Measurements from ENCODE around the gene CBX8. TPM values are rescaled to one million over a fixed set of nuclear protein-coding genes. Genes with fewer than 3 reads are reported as not detected.
A peak's percentile ranks its signal among the peaks of the same experiment; 100 is the strongest.

CBX8 gene
- total and polyA plus RNA-seq, 2 of the 13 experiments (the other 11 are each of a cell fraction or from before 2014, with no cell fraction given), result 0.34 to 12.6 TPM

DNA sequence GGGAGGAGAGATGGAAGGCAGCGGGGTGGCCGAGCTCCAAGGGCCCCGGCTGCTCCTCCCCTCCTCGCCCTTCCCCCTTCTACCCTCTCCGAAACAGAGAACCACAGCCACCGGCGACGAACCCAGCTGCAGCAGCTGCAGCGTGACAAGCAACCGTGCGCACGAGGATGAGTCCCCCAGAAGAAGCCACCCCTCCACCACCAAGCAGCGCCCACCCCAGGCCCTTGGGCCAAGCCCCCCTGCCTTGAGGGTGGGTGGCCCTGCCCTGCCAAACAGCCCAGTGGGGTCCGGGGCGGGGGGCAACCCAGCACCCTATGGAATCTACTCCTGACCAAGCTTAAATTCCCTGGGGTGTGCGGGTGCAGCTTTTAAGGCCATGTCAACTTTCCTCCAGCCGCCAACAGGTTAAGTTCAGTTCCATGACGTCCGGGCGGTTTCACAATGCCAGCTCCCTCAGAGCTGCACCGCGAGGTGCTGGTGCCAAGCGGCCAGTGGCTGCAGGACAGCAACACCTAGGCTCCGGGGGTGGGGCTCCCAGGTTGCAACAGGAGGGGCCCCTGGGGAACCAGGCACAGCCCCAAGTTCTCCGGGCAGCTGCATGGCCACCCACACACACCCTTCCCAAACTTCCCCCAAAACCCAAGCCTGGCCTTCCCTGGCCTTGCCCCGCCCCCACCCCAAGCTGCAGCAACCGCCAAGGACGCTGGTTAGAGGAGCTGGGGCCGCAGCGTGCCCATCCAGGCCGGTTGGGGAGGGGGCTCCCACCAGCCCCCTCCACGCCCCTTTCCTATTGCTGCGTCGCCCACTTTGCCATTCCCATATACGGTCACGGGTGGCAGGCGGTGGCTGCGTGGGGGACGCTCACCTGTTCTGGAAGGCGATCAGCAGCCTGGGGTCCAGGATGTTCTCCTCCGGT is 40.4 kb upstream of the CBX8 start (continued):
- TF ChIP-seq, protein P1, sequence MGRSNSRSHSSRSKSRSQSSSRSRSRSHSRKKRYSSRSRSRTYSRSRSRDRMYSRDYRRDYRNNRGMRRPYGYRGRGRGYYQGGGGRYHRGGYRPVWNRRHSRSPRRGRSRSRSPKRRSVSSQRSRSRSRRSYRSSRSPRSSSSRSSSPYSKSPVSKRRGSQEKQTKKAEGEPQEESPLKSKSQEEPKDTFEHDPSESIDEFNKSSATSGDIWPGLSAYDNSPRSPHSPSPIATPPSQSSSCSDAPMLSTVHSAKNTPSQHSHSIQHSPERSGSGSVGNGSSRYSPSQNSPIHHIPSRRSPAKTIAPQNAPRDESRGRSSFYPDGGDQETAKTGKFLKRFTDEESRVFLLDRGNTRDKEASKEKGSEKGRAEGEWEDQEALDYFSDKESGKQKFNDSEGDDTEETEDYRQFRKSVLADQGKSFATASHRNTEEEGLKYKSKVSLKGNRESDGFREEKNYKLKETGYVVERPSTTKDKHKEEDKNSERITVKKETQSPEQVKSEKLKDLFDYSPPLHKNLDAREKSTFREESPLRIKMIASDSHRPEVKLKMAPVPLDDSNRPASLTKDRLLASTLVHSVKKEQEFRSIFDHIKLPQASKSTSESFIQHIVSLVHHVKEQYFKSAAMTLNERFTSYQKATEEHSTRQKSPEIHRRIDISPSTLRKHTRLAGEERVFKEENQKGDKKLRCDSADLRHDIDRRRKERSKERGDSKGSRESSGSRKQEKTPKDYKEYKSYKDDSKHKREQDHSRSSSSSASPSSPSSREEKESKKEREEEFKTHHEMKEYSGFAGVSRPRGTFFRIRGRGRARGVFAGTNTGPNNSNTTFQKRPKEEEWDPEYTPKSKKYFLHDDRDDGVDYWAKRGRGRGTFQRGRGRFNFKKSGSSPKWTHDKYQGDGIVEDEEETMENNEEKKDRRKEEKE (IDR thresholded peaks at IDR 0.05), result no peak
- TF ChIP-seq, protein P2, sequence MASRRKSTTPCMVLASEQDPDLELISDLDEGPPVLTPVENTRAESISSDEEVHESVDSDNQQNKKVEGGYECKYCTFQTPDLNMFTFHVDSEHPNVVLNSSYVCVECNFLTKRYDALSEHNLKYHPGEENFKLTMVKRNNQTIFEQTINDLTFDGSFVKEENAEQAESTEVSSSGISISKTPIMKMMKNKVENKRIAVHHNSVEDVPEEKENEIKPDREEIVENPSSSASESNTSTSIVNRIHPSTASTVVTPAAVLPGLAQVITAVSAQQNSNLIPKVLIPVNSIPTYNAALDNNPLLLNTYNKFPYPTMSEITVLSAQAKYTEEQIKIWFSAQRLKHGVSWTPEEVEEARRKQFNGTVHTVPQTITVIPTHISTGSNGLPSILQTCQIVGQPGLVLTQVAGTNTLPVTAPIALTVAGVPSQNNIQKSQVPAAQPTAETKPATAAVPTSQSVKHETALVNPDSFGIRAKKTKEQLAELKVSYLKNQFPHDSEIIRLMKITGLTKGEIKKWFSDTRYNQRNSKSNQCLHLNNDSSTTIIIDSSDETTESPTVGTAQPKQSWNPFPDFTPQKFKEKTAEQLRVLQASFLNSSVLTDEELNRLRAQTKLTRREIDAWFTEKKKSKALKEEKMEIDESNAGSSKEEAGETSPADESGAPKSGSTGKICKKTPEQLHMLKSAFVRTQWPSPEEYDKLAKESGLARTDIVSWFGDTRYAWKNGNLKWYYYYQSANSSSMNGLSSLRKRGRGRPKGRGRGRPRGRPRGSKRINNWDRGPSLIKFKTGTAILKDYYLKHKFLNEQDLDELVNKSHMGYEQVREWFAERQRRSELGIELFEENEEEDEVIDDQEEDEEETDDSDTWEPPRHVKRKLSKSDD (CRISPR knock-in tag; IDR thresholded peaks at IDR 0.05; ENCODE audit: low read depth), result no peak
- TF ChIP-seq, protein P3, sequence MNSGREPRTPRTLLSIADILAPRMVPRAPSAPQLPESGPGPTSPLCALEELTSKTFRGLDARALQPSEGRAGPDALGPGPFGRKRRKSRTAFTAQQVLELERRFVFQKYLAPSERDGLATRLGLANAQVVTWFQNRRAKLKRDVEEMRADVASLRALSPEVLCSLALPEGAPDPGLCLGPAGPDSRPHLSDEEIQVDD (CRISPR knock-in tag; IDR thresholded peaks at IDR 0.05; ENCODE audit: borderline replicate concordance), result no peak
- no peak for TF ChIP-seq KLF15 (CRISPR knock-in tag; IDR thresholded peaks at IDR 0.05; ENCODE audit: borderline replicate concordance)
- TF ChIP-seq, protein P4, sequence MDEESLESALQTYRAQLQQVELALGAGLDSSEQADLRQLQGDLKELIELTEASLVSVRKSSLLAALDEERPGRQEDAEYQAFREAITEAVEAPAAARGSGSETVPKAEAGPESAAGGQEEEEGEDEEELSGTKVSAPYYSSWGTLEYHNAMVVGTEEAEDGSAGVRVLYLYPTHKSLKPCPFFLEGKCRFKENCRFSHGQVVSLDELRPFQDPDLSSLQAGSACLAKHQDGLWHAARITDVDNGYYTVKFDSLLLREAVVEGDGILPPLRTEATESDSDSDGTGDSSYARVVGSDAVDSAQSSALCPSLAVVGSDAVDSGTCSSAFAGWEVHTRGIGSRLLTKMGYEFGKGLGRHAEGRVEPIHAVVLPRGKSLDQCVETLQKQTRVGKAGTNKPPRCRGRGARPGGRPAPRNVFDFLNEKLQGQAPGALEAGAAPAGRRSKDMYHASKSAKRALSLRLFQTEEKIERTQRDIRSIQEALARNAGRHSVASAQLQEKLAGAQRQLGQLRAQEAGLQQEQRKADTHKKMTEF (CRISPR knock-in tag; IDR thresholded peaks at IDR 0.05), result peak; percentile 52; the same call in 1 of the 2 replicates
- no peak for TF ChIP-seq ZNF546 (CRISPR knock-in tag; conservative IDR thresholded peaks at IDR 0.05)
- TF ChIP-seq RAD51 (IDR thresholded peaks at IDR 0.05; ENCODE audit: borderline replicate concordance), result no peak
- TF ChIP-seq CCDC6 (CRISPR knock-in tag; IDR thresholded peaks at IDR 0.05), result peak; percentile 58; the same call in 1 of the 2 replicates
- TF ChIP-seq ELF3 (CRISPR knock-in tag; IDR thresholded peaks at IDR 0.05), result no peak
- TF ChIP-seq, protein P5, sequence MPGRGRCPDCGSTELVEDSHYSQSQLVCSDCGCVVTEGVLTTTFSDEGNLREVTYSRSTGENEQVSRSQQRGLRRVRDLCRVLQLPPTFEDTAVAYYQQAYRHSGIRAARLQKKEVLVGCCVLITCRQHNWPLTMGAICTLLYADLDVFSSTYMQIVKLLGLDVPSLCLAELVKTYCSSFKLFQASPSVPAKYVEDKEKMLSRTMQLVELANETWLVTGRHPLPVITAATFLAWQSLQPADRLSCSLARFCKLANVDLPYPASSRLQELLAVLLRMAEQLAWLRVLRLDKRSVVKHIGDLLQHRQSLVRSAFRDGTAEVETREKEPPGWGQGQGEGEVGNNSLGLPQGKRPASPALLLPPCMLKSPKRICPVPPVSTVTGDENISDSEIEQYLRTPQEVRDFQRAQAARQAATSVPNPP (CRISPR knock-in tag; IDR thresholded peaks at IDR 0.05), result no peak
- TF ChIP-seq, protein P6, sequence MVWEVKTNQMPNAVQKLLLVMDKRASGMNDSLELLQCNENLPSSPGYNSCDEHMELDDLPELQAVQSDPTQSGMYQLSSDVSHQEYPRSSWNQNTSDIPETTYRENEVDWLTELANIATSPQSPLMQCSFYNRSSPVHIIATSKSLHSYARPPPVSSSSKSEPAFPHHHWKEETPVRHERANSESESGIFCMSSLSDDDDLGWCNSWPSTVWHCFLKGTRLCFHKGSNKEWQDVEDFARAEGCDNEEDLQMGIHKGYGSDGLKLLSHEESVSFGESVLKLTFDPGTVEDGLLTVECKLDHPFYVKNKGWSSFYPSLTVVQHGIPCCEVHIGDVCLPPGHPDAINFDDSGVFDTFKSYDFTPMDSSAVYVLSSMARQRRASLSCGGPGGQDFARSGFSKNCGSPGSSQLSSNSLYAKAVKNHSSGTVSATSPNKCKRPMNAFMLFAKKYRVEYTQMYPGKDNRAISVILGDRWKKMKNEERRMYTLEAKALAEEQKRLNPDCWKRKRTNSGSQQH (CRISPR knock-in tag; IDR thresholded peaks at IDR 0.05; ENCODE audit: low read depth), result no peak
- peak; percentile 27; the same call in 1 of the 2 replicates for TF ChIP-seq HNF4G (IDR thresholded peaks at IDR 0.05; ENCODE audit: borderline replicate concordance, low read depth, low read length)
- no peak; the same call in 1 of the 2 replicates for TF ChIP-seq HNF4G (CRISPR knock-in tag; IDR thresholded peaks at IDR 0.05; ENCODE audit: borderline replicate concordance, low read depth)

All from HepG2 (cell line).